Fibroblast of the aortic adventitia (primary cell): ENCODE data around the gene APIP. TPM values are rescaled to one million over a fixed set of nuclear protein-coding genes. Genes with fewer than 3 reads are reported as not detected.

Experiments
- DNase-seq: peaks from one replicate; pipeline ENCODE4 v3.0.0-alpha.2; 2010; ENCODE audit warnings: low read depth
- H3K4me3 ChIP-seq: 2 replicates; pipeline ENCODE4 v1.5.1; 2011; ENCODE audit warnings: low read depth, mild to moderate bottlenecking, control low read depth, low read length, moderate library complexity
- total RNA-seq: library from RNA; depleted of rRNA; stranded (reverse); fragments of >200 nt; gene quantifications from 2 replicates; pipeline ENCODE4 v1.2.3, GENCODE V29; 2012; ENCODE audit warnings: low replicate concordance
- TF ChIP-seq, protein P1 (sequence below): IDR thresholded peaks from 2 replicates; pipeline ENCODE4 v1.5.1; 2011; ENCODE audit warnings: mild to moderate bottlenecking, low read length, control low read depth, inconsistent platforms; ENCODE audit not compliant: insufficient read depth

APIP gene
- total RNA-seq, 1 donor, result 32.4 TPM

DNA sequence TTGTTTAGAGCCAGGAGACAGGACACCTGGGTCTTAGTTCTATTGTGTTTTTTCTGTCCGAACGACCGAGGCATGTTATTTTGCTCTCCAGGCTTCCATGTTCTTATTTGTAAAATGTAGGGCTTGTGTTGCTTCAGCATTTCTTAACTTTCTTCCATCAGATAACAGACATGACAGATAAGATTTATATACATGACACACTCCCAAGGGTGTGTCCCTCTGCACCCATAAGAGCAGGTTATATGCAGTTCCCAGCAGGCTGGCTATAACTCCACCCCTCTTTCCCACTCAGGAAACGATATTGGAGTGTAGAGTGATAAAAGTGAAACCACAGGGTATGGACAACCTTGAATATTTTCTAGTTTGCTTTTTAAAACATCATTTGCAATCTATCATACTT, 65.8 kb downstream of the APIP start:
- no peak for DNase-seq
- TF ChIP-seq, protein P1, sequence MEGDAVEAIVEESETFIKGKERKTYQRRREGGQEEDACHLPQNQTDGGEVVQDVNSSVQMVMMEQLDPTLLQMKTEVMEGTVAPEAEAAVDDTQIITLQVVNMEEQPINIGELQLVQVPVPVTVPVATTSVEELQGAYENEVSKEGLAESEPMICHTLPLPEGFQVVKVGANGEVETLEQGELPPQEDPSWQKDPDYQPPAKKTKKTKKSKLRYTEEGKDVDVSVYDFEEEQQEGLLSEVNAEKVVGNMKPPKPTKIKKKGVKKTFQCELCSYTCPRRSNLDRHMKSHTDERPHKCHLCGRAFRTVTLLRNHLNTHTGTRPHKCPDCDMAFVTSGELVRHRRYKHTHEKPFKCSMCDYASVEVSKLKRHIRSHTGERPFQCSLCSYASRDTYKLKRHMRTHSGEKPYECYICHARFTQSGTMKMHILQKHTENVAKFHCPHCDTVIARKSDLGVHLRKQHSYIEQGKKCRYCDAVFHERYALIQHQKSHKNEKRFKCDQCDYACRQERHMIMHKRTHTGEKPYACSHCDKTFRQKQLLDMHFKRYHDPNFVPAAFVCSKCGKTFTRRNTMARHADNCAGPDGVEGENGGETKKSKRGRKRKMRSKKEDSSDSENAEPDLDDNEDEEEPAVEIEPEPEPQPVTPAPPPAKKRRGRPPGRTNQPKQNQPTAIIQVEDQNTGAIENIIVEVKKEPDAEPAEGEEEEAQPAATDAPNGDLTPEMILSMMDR, result no peak
- H3K4me3 ChIP-seq, result no peak overlapping the region

DNA sequence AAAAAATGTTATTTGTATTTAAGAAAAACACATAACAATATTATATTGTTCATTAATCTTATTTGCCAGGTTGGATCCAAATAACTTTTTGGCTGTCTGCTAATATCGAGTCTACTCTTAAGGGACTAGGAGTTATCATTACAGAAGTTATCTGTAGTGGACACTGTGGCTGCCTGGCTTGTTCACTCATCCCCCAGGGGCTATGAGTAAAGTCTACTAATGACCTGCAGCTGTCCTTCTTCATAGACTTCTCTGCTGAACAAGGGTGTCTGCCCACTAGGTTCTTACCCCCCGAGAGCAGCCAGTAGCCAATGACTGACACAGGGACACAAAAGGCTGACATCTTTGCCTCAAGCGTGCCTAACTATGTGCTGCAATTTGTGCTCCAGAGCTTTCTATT, 69.7 kb downstream of the APIP start:
- TF ChIP-seq, protein P1, result no peak
- DNase-seq, result no peak
- no peak overlapping the region for H3K4me3 ChIP-seq

DNA sequence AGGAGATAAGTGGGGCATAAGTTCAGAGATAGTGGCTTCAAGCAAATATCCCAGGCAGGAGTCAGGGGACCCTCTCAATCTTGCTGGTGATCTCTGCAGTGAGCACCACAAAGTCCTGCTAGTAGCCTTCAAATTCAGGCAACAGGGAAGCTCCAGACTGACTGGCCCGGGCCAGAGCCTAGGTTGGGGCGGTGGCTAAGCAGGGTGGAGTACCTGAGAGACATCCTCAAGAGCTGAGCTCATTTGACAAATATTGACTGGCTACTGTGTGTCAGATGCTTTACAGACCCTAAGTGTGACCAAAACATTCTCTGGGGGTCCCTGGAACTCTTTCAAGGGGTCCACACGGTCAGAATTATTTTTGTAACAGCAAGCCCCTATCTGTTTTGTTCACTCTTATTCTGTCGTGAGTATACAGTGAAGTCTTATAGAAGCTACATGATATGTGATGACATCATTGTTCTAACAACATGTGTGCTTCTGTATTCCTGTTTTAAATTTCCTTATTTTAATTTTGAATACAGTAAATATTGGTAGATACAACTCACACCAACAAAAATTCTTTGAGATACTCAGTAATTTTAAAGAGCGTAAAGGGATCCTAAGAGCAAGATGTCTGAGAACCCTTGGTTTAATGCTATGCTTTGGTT, 71.6 kb downstream of the APIP start:
- no peak for DNase-seq
- TF ChIP-seq, protein P1, result no peak
- no peak overlapping the region for H3K4me3 ChIP-seq

DNA sequence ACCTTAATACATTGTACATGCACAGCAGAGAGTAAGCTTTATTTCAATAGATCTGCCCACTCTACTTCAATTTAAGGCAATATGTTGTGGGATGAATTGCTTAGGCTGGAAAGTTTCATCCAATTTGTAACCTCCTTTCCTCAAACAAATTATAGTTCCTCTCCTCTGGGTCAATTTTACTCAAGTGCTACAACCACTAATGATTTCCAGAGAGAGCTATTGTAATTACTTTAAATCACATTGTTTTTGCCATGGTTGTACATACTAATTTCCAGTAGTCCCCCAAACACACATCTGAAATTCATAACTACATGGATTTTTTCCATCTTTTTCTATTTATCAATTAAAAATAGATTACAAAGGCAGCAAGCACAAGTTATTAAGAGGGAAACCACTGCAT, 72.9 kb downstream of the APIP start:
- TF ChIP-seq, protein P1, result no peak
- DNase-seq, result no peak
- no peak overlapping the region for H3K4me3 ChIP-seq

DNA sequence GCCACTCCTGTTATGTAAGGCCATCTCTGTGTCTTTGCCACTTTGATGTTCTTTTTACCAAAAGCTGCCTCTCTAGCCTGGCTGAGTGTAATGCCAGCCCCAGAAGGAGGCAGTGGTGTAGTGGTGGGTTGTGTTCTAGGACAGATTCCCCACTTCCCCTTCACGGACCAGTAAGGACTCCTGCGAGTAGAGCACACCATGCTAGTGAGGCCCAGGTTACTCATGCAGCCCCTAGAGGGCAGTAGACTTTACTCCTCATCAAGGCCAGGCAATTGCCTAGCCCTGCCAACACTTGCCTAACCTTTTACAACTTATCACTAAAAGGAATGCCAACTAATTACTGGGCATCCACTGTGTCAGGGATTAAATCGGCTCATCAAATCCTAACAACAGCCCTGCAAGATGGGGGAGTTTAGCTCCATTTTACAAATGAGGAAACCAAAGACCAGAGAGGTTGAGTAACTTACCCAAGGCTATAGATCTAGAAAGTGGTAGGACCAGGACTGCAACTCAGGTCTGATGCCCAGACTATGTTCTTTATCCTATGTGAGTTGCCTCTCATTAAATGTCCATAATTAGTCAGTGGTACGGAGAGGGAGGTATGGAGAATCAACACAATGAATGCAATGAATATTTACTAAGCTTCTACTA, 75.3 kb downstream of the APIP start:
- no peak for DNase-seq
- no peak overlapping the region for H3K4me3 ChIP-seq
- TF ChIP-seq, protein P1, result peak; percentile 40

DNA sequence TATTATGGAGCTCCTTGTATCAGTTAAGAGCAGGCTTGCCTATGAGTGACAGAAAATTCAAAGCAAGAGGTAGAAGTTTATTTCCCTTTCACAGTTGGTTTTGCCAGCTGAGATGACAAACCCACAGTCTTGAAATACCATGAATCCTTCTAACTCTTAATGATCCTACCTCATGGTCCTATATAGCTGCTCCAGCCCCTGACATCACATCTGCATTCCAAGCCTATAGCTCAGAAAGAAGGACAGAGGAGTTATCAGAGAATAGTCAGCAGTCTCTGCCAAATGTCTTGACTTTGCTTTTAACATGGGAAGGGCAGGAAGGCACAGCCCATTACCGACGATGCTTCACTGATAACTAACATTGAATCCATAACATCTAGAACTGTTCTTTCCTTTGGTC, 76.2 kb downstream of the APIP start:
- H3K4me3 ChIP-seq, result no peak overlapping the region
- TF ChIP-seq, protein P1, result no peak
- no peak for DNase-seq
